ENCODE measurements around the gene SHISA7.

- TF ChIP-seq CTCF (conservative IDR thresholded peaks at IDR 0.05; ENCODE audit: low read depth, low read length): no peak
- TF ChIP-seq EZH2phosphoT487 (IDR thresholded peaks at IDR 0.05; ENCODE audit: borderline replicate concordance, low read length): no peak
- TF ChIP-seq EZH2 (IDR thresholded peaks at IDR 0.05; ENCODE audit: low read length, unreplicated experiment): no peak
These were observed 47.7 kb upstream of the SHISA7 start for GRCh38 chr19:55490478-55491432.
